HG03571 (cell line): ENCODE results near the gene FOXE1.

Experiments
- ATAC-seq: cut with Tn5 transposase; IDR thresholded peaks from one replicate; pipeline ENCODE4 v1.9.1; 2021; ENCODE audit not compliant: unreplicated experiment

Gene FOXE1

DNA sequence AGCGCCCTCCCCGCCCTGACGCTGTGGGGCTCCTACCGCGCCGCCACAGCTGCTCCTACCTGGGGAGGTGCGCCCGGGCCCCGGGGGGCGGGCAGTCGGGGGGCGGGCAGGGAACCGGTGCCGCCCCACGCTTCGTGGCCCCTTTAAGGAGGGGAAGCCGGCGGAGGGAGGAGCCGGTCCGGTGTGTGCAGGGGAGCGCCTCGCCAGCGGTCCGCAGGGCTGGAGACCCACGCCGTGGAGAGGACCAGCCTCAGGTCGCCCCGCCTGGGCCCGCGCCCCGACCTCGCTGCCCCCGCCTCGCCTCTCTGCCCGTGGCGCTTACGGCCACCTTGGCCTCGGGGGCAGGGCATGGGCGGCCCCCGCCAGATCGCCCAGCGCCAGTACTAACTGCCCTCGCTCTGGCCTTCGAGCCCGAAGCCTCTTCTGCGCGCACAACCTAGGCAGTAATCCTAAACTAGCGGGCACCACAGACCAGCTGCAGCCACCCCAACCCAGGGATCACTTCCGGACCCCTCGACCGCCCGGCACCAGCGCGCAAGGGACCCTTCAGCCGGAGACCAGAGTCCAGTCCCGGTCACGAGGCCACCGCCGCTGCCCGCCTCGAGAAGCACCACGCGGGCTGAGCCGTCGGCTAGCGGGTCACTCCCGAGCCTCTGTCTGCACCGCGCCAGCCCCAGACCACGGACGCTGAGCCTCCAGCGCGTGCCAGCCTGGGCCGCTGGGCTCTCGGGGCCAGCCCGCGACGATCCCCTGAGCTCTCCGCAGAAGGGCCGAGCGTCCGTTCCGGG, at the start of gene FOXE1:
Gene FOXE1, plus strand, starts transcription at position 171 of the 788 bp plus-strand sequence. CDS start 689 bp downstream, outside the sequence.
- no peak for ATAC-seq

DNA sequence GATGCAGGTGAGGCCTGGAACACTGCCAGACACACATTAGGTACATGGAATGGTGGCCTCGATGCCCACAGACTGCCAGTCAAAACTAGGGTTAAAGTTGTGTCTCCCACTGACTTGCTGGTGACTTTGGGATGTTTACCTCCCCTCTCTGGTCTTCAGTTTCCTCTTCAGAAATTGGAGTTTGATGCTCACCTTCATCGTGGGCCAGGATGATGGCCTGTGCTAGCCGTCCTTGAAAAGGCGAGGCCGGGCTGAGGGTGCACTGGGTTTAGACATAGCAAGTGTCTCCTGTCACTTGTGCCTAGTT, 49.0 kb upstream of the FOXE1 start:
- ATAC-seq: no peak

DNA sequence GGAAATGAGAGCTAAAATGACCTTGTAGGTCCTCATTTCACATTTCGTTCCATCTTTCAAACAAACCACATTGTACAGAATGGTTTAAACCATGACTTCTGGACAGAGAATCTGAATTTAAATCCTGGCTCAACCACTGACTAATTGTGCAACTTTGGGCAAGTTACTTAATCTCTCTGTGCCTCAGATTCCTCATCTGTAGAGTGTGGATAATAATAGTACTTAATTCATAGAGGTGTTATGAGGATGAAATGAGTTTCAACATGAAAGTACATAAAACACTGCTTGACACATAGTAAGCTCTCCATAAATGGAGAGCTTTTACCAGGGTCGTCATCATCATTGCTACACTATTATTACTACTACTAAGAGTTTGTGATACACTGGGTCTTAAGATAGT, 46.3 kb upstream of the FOXE1 start:
- ATAC-seq: no peak

DNA sequence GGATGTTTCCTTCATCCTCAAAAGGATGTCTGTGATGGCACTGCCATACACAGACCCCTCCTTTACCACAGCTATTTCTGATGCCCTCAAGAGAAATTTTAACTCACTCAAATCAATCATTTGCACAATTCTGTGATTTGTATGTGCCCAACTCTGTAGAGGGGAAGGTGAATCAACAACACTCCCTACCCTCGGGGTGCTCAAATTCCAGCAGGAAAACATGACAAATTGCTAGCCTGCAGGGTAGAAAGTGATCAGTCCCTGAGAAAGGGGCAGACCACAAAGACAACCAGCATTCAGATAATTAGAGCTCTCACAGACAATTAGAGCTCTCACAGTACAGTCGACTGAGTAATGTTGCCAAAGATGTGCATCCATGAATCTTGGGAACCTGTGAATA, 45.3 kb upstream of the FOXE1 start:
- no peak for ATAC-seq

DNA sequence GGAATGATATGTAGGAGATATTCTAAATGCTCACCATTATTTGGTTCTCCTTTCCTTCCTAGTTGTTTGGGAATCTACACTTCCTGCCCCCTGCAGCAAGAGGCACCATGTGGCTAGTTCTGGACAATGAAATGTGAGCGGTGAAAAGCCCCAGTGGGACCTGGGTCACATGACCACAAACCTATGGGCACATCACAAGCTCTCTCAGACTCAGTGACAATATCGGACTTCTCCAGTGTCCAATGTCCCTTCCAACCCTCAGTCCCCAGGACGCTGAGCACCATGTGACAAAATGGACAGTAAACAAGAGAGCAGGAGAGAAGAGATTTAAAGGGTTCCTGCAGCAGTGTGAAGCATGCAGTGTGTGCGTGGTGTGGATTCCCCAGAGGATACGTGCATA, 44.6 kb upstream of the FOXE1 start:
- no peak for ATAC-seq

DNA sequence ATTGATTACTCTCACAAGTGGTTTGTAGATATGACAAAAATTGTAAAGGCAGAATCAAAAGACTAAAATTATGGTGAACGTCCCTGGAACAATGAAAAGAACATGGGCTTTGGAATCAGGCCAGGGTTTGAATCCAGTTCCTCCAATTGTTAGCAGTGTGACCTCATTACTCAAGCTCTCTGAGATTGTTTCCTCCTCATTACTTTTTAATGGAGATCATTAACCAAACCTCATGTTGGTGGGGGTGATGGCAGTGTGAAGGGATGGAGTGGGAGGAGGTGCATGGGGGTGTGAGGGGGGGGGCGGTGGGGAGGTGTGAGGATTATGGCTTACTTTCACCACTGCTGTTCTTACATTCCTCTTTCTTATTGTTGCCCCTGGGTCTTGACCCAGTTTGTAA, 44.1 kb upstream of the FOXE1 start:
- no peak for ATAC-seq

DNA sequence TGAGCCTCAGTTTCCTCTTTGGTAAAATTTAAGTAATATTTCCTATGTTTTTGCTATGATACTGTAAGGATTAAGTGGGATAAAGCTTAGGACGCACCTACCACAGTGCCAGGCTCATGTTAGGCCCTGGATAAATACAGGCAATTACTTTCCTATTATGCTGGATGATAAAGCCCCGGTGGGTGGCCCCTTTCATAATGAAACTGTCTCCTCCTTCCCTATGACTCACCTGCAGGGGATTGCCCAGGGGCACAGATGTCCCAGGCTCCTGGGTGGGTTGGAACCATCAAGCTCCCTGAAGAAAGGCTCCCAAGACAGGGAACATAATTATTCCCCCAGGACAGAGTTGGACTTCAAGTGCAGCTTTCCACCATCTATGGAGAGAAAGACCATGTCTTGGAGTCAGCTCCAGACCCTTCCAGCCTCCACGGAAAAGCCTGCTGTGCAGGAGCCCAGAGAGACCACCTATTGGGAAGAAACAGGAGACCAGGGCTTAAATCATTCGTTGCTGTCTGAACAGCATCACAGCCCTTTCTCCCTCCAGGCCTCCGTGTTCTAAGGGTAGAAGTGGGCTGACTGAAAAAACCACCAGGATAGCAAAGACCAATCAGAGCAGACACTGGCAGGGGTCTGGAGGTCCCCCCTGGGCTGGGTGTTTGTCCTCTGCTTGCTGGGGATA, 43.2 kb upstream of the FOXE1 start:
- no peak for ATAC-seq

DNA sequence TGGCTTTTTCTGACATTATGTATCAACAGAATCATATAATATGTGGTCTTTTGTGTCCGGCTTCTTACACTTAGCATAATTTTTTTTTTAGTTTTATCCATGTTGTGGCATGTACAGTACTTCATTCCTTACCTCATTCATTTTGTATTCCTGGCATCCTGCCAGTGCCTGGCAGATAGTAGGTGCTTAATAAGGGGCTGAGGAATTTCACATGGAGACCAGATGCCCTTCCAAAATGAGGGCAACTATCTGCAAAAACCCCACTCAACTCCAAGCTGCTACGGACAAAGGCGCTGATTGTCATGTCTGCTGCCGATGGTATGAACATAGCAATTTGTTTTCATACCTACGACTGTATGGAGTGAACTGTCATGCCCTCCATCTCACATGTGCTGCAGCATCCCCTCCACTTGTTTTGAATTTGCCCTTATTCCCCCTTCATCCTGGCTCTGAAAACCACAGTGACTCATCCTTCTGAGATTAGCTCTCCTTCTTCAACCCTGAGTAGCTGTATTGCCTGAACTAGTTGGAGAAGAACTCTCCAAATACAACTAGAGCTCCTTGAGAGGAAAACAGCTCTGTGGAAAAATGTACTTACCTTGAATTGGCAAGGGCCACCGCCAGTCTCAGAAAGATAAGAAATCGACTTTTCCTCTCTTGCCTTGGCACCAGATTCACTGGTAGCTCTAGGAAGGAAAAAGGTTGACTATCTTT, 41.3 kb upstream of the FOXE1 start:
- ATAC-seq: no peak

DNA sequence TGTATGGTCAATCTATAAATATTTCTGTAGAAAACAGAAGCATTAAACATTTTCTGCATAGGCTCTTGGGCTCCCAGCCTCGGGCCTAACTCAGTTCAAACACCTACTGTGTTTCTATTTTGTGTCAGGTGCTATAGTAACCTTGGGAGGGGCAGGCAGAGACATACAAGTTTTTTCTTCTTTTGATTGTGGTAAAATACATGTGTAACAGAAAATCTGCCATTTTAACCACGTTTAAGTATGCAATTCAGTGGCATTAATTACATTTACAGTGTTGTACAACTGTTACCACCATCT, 40.8 kb upstream of the FOXE1 start:
- no peak for ATAC-seq

DNA sequence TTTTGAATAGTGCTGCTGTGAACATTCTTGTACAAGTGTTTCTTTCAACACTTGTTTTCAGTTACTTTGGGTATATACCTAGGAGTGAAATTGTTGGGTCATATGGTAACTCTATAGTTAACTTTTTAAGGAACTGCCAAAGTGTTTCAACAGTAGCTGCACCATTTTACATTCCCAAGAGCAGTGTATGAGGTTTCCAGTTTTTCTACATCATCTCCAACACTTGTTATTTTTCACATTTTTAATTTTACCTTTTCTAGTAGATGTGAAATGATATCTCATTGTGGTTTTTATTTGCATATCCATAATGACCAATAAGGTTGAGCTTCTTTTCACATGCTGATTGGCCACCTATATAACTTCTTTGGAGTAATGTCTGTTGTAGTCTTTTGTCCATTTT, 40.0 kb upstream of the FOXE1 start:
- no peak for ATAC-seq

DNA sequence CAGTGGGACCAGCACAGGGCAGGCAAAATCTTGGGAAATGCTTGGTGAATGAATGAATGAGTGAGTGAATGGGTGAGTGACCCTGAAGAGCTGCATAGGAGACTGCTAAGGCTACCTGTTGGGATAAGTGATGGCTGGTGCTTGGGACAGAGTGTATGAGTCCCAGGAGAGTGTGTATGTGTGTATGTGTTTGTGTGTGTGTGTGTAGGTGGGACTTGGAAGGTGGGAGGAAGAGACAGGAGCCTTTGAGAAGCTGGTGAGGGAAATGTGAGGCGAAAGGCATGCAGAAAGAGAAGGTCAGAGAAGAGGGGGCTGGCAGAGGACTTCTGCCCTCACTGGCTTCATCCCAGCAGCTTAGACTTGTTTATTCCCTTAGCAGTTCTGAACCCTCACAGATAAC, 33.3 kb upstream of the FOXE1 start:
- ATAC-seq: no peak

DNA sequence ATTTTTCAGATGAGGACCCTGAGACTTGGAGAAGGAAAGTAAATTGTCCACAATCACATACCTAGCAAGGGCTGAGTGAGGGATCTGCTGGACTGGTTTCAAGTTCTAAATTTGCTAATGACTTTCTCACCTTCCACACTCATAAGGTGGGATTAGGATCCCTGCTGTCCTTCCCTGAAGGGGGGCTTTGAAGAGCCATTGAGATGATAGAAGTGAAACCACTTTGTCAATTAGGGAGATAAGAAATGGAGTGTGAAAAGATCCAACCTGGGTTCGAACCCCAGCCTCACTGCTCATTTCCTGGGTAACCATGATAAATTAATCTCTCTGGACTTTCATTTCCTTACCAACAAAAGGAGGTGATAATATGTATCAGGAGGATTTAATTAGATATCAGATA, 32.7 kb upstream of the FOXE1 start:
- ATAC-seq: no peak

DNA sequence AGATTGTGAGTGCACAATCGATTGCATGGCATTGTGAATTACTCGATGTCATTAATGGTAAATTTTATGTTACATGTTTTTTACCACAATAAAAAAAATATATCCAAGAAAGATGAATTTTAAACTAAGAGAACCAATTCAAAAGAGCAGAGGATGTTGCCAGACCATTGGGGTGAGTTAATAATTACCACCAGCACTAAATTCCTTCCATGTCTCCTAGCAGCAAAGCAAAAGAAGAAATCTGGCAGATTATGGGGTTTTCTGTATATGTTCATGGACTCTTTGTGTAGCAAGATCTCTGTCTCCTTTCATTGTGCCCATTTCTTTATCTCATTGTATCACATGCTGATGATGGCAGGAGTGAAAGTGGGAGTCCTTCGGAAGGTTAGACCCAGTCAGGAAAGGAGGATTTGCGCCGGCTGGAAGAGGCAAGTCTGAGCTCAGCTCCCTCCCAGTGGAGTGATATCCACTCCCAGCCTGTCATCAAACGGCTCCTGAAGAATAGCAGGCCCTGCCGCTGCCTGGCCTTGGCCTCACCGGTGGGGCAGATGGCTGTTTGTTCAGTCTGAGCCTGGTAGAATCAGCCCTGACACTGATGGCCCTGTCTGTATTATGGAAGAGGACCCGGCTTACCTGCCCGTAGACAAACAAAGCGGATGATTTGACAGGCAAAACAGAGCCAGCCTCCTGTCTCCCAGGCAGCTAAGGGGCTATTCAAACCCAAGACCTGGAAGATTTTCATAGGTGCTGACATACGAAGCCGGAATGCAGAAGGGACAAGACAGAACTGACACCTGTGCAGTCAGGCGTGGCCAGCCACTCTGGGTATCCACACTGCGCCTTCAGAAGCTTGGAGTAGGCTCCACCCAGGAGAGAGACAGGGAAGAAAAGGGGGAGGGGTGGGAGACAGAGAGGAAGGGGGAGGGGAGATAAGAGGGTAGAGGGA, 21.9 kb upstream of the FOXE1 start:
- ATAC-seq: no peak

DNA sequence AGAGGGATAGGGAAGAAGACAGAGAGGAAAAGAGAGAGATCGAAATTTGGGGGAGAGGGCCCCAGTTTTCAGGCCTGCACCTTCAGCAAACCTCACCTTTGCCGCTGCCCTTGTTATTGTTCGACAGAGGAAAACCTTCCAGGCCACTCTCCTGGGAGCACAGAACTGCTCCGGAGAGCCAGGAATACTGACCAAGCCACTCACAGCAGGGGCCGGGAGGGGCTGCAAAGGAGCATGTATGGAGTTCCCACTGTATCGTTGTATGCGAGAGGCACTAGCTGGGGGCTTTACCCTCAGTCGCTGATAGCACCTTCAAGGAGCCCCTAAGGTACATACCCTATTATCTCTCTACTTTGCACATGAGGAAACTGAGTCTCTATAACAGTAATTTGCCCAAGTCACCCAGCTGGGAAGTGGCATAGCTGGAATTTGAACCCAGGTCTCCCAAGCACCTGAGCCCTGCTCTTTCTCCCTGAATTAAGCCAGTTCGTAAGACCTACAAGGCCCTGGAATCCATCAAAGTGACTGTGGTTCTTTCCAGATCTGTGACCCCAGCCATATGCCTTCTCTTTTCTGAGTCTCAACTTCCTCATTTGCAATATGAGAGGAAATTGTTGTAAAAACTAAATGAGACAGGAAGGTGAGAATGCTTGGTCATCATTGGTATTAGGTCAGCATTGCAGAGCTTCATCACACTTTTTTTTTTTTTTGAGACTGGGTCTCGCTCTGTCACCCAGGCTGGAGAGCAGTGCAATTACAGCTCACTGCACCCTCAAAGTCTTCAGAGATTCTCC, 21.0 kb upstream of the FOXE1 start:
- no peak for ATAC-seq

DNA sequence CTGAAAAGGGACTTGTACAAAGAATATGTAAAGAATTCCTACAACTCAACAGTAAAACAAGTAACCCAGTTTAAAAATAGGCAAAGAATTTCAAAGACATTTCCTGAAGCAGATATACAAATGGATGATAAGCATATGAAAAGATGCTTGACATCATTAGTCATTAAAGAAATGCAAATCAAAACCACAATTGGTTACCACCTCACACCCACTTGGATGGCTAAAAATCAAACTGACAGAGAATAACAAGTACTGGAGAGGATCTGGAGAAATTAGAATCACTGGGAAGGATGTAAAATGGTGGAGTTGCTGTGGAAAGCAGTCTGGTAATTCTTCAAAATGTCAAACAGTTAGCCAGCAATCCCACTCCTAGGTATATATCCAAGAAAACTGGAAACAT, 12.5 kb upstream of the FOXE1 start:
- ATAC-seq: no peak

DNA sequence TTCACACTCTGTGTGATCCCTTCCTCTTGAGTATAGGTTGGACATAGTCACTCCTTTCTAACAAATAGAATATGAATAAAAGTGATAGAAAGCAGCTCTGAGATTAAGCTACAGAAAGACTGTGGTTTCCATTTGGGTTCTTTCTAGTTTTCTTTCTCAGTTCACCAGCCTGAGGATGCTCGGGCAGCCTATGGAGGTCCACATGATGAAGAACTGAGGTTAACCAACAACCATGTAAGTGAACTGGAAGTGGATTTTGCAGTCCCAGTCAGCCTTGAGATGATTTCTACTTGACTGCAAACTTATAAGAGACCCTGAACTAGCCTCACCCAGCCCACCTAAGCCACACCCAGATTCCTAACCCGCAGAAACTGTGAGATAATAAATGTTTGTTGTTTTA, 10.1 kb upstream of the FOXE1 start:
- ATAC-seq: no peak

DNA sequence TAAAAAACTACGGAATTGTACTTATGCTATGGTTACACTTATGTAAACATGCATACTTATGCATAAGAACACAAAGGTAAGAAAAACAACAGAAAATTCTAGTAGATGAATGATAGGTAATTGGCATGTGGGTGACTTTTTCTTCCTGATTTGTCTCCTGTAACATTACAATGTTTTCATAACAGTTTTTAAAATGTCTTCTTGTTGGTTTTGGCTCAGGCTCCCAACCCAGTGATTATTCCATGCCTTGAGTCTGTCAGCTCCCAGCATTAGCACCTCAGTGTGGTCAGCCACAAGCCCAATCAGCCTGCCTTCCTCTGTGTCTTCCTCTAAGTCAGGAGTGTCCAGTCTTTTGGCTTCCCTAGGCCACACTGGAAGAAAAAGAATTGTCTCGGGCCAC, 7.9 kb upstream of the FOXE1 start:
- no peak for ATAC-seq

DNA sequence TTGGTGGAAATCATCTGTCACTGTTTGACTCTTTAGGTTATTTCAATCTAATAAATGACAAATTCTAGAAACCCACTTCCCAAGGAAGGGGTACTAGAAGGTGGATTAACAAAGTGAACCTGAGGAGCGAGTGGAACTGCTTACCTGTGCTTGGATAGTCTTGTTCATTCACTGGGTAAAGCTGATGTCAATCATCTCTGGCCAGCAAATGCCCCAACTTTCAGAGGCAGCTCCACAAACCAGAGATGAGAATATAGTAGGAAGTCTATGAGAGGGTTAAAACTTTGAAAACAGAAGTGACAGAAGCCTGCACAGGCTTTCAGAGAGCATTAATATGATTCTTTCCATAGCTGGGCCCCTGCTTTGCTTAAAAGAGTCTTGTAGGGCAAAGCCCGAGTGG, 7.3 kb upstream of the FOXE1 start:
- no peak for ATAC-seq

DNA sequence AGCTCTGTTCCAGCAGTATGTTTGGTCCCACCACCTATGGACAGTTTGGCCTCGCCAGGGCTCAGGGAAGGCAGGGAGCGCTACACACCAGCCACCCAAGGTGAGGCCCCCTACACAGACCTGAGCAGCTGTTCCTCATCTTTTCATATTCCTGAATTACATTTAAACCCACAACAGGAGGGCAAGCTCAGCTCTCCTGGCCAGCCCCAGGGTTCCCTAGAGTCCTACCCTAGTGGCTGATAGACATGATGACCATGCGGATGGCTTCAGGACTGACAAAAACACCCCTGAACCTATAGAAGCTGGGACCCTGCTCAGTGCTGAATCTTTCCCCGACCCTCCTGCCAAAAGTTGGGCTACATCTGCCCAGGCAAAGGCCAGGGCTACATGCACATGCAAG, 6.7 kb upstream of the FOXE1 start:
- no peak for ATAC-seq

DNA sequence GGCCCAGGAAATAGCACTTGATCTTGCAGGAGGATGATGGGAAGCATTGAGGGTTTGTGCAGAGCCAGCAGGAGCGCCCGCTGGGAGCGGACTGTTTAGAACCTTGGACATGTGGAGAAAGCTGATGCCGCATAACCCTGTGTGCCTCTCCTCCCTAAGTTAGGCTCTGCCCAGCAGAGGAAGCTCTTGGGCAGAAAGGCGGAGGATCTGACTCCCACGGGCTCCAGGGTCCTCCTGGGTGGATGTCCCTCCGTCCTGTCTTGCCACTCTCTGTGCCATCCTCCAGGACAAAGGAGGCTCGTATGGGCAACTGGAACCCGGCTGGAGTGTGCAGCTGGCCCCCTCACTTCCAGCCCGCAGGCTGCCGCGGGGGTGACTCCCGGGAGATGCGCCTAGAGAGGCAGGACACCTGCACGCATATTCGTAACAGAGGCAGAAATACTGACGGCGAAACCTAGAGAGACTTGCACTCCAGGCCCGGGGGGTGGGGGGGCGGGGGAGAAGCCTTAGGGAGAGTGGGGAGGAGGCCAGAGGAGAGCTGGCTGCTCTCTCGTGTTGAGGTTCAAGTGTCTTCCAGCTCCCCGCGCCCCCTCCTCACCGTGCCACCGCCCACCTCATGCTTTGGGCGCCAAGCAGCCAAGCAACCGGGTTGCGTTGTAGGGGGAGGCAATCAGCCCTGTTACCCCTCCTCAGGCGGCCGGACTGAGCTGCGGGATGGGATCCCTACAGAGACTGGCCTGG, 5.4 kb upstream of the FOXE1 start:
- no peak for ATAC-seq
